Measurements from ENCODE around the gene MDFI.
A peak's percentile ranks its signal among the peaks of the same experiment; 100 is the strongest.

The MDFI gene, protein sequence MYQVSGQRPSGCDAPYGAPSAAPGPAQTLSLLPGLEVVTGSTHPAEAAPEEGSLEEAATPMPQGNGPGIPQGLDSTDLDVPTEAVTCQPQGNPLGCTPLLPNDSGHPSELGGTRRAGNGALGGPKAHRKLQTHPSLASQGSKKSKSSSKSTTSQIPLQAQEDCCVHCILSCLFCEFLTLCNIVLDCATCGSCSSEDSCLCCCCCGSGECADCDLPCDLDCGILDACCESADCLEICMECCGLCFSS

DNA sequence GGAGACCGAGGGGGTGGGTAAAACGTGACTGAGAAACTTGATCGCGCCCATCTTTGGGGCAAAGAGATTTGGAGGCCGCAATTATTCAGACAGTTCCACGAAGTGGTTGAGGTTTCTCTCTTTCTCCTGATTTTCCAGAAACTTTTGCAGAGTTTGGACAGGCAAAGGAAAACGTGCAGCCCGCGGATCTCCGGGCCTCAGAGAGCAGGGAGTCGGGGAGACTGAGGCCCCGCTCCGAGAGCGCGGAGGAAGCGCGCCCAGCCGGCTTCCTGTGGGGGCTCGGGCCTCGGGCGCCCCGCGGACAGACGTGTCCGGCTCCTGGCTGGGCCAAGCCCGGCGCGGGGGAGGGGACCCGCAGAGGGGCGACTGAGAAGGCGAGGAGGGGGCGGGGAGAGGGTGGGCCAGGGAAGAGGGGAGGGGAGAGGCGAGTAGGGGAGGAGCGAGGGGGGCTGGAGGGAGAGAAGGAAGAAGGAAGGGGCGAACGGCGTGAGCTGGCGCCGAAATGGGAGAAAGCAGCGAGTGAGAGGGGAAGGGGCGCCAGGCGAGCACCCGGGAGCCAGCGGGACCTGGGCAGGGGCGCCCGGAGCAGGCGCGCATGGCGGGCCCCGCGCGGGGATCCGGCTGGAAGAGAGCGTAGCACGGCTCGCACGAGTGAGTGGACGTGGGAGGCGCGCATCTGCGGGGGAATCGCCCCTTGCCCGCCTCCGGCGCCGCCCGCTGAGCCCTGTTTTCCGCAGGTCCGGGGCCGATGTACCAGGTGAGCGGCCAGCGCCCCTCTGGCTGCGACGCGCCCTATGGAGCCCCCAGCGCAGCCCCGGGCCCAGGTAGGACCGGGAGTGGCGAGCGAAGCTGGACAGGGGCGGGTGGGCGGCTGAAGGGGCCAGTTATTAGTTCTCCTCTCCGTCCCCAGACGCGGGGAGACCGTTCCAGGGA is at the start of gene MDFI:
Gene MDFI (plus strand): TSS at position 467 of the 933 bp plus-strand sequence. CDS start 282 bp downstream, at position 749.
- no peaks in the 10 kb centered on the region for H3K36me3 ChIP-seq (ENCODE audit: control insufficient read depth, insufficient read depth, low read length)
- H3K4me1 ChIP-seq (ENCODE audit: control insufficient read depth, insufficient read depth, low read length), result peaks cover 22% of the 10 kb centered on the region
- H3K9me3 ChIP-seq (ENCODE audit: control insufficient read depth, insufficient read depth, low read length), result no peaks in the 10 kb centered on the region
- peak within 1 kb of the TSS; percentile 37 for H3K27ac ChIP-seq (ENCODE audit: low read depth, low read length)
- H3K9ac ChIP-seq (ENCODE audit: low read depth, low read length), result no peak within 1 kb of the TSS; the same call in 1 of the 2 replicates
- peaks cover 83% of the 10 kb centered on the region for H3K27me3 ChIP-seq (ENCODE audit: control insufficient read depth, insufficient read depth, low read length)
- peak within 1 kb of the TSS; percentile 82 for H3K4me3 ChIP-seq (ENCODE audit: low read depth, low read length)

DNA sequence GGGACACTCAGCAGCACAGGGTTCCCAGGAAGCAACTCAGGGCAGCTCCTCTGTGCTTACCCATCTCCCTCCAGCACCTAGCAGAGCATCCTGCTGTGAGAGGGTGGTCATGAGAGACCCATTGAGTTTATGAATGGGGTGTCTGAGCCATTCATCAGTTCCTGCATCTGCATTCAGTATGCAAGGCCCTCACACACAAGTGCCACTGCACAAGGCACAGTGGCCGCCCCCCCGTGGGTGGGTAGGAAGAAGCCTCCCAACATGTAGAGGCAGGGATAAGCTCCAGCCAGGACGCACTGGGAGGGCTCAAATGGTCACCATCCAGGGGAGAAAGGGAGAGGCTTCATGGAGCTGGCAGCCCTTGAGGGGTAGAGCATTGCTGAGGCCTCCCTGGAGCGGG is 49.0 kb upstream of the MDFI start:
- no peak overlapping the region for H3K4me3 ChIP-seq (ENCODE audit: low read depth, low read length)
- H3K4me1 ChIP-seq (ENCODE audit: control insufficient read depth, insufficient read depth, low read length), result peaks cover 18% of the 10 kb centered on the region
- peaks cover 7% of the 10 kb centered on the region for H3K27me3 ChIP-seq (ENCODE audit: control insufficient read depth, insufficient read depth, low read length)
- H3K9me3 ChIP-seq (ENCODE audit: control insufficient read depth, insufficient read depth, low read length), result no peaks in the 10 kb centered on the region
- H3K9ac ChIP-seq (ENCODE audit: low read depth, low read length), result no peak overlapping the region
- peaks cover 14% of the 10 kb centered on the region for H3K36me3 ChIP-seq (ENCODE audit: control insufficient read depth, insufficient read depth, low read length)
- no peak overlapping the region for H3K27ac ChIP-seq (ENCODE audit: low read depth, low read length)

DNA sequence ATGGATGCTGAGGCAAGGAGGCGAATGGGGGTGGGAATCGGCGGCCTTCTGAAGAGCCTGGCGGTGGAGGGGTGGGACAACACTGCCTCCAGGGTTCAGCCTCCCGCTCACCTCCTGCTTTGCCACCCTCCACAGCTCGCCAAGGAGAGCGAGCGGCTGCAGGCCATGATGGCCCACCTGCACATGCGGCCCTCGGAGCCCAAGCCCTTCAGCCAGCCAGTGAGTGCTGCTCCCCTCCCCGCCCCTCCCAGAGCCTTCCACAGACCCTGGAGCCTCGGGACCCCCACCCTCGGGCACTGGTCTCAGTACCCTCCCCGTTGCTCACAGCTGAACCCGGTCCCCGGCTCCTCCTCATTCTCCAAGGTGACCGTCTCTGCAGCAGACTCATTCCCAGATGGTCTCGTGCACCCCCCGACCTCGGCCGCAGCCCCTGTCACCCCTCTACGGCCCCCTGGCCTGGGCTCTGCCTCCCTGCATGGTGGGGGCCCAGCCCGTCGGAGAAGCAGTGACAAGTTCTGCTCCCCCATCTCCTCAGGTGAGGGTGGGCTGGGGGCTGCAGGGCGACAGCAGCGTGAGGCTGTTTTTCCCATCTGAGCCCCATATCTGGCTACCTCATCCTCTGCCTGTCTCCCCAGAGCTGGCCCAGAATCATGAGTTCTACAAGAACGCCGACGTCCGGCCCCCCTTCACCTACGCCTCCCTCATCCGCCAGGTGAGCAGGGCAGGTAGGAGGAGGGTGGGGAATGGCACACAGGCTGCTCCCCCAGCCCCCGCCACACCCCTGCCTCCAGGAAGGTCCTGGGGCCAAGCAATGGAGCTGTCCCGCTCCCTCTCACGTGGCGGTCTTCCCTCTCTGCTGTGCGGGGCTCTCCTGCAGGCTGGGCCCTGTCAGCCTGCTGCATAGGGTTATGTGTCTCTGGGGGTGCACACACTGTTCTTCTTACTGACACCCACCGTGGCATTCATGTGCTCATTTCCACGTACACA is 48.3 kb upstream of the MDFI start:
- peaks cover 14% of the 10 kb centered on the region for H3K36me3 ChIP-seq (ENCODE audit: control insufficient read depth, insufficient read depth, low read length)

DNA sequence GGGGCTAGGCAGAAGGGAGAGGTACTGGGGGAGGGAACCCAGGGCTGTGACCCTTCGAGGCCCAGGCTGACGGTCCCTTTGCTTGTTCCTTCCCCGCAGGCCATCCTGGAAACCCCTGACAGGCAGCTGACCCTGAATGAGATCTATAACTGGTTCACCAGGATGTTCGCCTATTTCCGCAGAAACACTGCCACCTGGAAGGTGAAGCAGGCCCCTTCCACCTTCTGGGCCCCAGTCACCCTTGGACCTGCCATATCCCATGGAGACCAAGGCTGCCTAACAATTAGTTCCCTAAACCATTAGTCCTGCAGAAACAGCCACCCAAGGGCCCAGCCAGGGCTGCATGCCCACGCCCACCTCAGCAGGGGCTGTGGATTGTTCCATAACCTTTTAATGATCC is 47.1 kb upstream of the MDFI start:
- peaks cover 7% of the 10 kb centered on the region for H3K27me3 ChIP-seq (ENCODE audit: control insufficient read depth, insufficient read depth, low read length)
- peaks cover 14% of the 10 kb centered on the region for H3K36me3 ChIP-seq (ENCODE audit: control insufficient read depth, insufficient read depth, low read length)
- H3K4me3 ChIP-seq (ENCODE audit: low read depth, low read length), result no peak overlapping the region
- peaks cover 8% of the 10 kb centered on the region for H3K4me1 ChIP-seq (ENCODE audit: control insufficient read depth, insufficient read depth, low read length)
- H3K27ac ChIP-seq (ENCODE audit: low read depth, low read length), result no peak overlapping the region
- H3K9me3 ChIP-seq (ENCODE audit: control insufficient read depth, insufficient read depth, low read length), result no peaks in the 10 kb centered on the region
- no peak overlapping the region for H3K9ac ChIP-seq (ENCODE audit: low read depth, low read length)

More for the DNA sequence above, 48.3 kb upstream of the MDFI start:
- H3K4me3 ChIP-seq (ENCODE audit: low read depth, low read length), result no peak overlapping the region
- H3K27me3 ChIP-seq (ENCODE audit: control insufficient read depth, insufficient read depth, low read length), result peaks cover 7% of the 10 kb centered on the region
- H3K4me1 ChIP-seq (ENCODE audit: control insufficient read depth, insufficient read depth, low read length), result peaks cover 13% of the 10 kb centered on the region
- no peaks in the 10 kb centered on the region for H3K9me3 ChIP-seq (ENCODE audit: control insufficient read depth, insufficient read depth, low read length)
- no peak overlapping the region for H3K27ac ChIP-seq (ENCODE audit: low read depth, low read length)
- H3K9ac ChIP-seq (ENCODE audit: low read depth, low read length), result no peak overlapping the region

DNA sequence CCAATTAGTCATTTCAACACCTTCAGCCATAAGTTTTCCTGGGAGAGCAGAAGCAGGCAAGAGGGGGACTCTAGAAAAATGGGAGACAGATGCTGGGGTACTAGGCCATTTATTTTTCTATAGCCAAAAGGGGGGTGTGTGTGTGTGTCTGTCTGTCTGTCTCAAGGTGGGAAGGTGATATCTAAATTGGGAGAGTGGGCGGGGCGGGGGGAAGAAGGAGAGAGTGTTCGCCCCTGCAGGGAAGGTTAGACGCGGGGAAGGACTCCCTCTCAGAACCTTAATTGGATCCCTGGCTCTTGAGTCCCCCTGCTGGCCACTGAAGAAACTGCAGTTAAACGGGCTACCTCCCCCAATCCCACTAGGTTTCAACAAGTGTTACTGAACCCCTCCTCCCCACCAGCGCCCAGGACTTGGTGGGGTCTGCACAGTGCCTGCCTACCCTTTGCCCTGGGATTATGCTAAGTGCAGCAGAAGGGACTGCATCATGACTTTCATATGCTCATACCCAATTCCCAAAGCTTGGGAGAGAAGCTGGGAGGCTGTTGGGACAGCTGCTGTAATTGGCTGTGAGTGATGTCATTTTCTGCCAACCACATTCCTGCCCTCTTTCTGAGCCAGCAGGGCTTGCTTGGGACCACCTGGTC is 46.3 kb upstream of the MDFI start:
- H3K27me3 ChIP-seq (ENCODE audit: control insufficient read depth, insufficient read depth, low read length), result peaks cover 7% of the 10 kb centered on the region
- H3K4me1 ChIP-seq (ENCODE audit: control insufficient read depth, insufficient read depth, low read length), result peaks cover 8% of the 10 kb centered on the region
- H3K9ac ChIP-seq (ENCODE audit: low read depth, low read length), result no peak overlapping the region
- no peaks in the 10 kb centered on the region for H3K9me3 ChIP-seq (ENCODE audit: control insufficient read depth, insufficient read depth, low read length)
- no peak overlapping the region for H3K27ac ChIP-seq (ENCODE audit: low read depth, low read length)
- no peak overlapping the region for H3K4me3 ChIP-seq (ENCODE audit: low read depth, low read length)
- peaks cover 14% of the 10 kb centered on the region for H3K36me3 ChIP-seq (ENCODE audit: control insufficient read depth, insufficient read depth, low read length)

DNA sequence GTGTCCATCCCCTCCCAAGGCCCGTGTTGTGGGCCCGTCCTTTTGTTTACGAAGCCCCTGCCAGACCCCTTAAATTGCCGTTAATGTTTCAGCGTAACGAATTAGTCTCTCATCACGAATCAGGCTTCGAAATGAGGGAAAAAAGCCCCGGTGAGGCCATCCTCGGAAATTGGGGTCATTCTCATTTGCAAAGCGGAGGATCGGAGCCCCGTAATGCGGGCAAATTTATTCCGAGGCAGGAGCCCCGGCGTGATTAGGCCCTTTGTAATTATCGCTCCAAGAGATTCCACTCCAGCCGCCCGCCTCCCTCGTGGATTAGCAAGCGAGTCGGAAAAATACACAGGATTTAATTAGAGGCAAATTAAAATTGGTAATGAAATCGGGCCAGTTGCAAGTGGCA is 44.9 kb upstream of the MDFI start:
- H3K36me3 ChIP-seq (ENCODE audit: control insufficient read depth, insufficient read depth, low read length), result peaks cover 14% of the 10 kb centered on the region
- H3K4me3 ChIP-seq (ENCODE audit: low read depth, low read length), result no peak overlapping the region

DNA sequence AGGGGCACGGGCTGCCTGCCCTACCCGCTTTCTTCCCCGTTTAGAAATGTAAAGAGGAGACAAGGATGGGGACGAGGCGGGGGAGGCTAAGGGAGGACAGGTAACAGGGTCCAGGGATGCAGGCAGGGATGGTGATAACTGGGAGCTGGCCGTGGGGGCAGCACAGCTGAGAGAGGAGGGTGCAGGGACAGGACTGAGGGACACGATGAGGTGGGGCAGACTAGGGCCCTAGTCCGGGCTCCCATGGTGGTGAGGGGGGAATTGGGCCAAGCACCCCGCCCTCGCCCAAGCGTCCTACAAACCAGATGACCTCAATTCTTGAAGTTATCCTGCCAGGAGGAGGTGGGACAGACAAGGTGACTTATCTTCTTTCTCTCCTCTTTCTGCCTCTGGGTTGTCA is 44.4 kb upstream of the MDFI start:
- H3K4me1 ChIP-seq (ENCODE audit: control insufficient read depth, insufficient read depth, low read length), result peaks cover 6% of the 10 kb centered on the region; the same call in 1 of the 2 replicates
- no peak overlapping the region for H3K9ac ChIP-seq (ENCODE audit: low read depth, low read length)
- no peak overlapping the region for H3K27ac ChIP-seq (ENCODE audit: low read depth, low read length)
- no peak overlapping the region for H3K4me3 ChIP-seq (ENCODE audit: low read depth, low read length)
- H3K27me3 ChIP-seq (ENCODE audit: control insufficient read depth, insufficient read depth, low read length), result peaks cover 4% of the 10 kb centered on the region
- H3K9me3 ChIP-seq (ENCODE audit: control insufficient read depth, insufficient read depth, low read length), result no peaks in the 10 kb centered on the region
- H3K36me3 ChIP-seq (ENCODE audit: control insufficient read depth, insufficient read depth, low read length), result peaks cover 10% of the 10 kb centered on the region

More for the DNA sequence above, 44.9 kb upstream of the MDFI start:
- Histone ChIP-seq H3K9me3 (ENCODE audit: control insufficient read depth, insufficient read depth, low read length) (no peaks in the 10 kb centered on the region), H3K27ac (ENCODE audit: low read depth, low read length) (no peak overlapping the region), H3K4me1 (ENCODE audit: control insufficient read depth, insufficient read depth, low read length) (peaks cover 6% of the 10 kb centered on the region; the same call in 1 of the 2 replicates), H3K9ac (ENCODE audit: low read depth, low read length) (no peak overlapping the region), H3K27me3 (ENCODE audit: control insufficient read depth, insufficient read depth, low read length) (peaks cover 4% of the 10 kb centered on the region)

DNA sequence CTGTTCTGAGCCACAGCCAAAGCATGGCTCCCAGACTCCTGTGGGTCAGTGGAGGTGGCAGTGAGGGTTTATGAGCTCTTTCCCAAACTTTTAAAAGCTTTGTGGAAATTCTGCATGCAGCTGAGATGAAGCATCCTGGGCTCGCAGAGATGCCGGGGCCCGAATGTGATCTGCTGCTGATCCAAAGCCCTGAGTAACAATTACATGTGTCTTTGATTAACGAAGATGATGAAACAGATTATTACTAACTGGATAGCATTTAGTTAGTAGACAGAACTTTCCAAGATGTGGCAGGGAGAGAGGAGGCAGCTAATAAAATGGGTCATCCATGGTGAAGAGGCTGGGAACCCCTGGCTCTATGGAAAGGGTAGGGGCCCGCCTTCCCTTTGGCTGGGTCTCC is 43.9 kb upstream of the MDFI start:
- Histone ChIP-seq H3K36me3 (ENCODE audit: control insufficient read depth, insufficient read depth, low read length) (peaks cover 5% of the 10 kb centered on the region; the same call in 1 of the 2 replicates), H3K27ac (ENCODE audit: low read depth, low read length) (no peak overlapping the region), H3K9ac (ENCODE audit: low read depth, low read length) (no peak overlapping the region)

DNA sequence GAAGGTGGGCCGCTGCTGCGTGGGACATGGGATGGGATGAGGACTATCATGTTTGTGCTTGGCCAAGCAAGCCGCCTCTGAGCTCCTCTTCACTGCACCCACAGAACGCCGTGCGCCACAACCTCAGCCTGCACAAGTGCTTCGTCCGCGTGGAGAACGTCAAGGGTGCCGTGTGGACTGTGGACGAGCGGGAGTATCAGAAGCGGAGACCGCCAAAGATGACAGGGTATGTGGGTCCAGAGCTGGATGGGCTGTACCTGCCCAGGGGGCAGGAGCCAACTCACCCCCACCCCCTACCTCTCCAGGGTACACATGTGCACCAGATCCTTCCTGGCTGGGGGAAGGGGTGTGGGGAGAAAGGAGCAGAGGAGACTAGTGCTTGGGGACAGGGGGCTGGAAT is 43.5 kb upstream of the MDFI start:
- Histone ChIP-seq H3K36me3 (ENCODE audit: control insufficient read depth, insufficient read depth, low read length) (peaks cover 5% of the 10 kb centered on the region; the same call in 1 of the 2 replicates), H3K27ac (ENCODE audit: low read depth, low read length) (no peak overlapping the region), H3K9me3 (ENCODE audit: control insufficient read depth, insufficient read depth, low read length) (no peaks in the 10 kb centered on the region), H3K4me3 (ENCODE audit: low read depth, low read length) (no peak overlapping the region), H3K4me1 (ENCODE audit: control insufficient read depth, insufficient read depth, low read length) (peaks cover 6% of the 10 kb centered on the region), H3K27me3 (ENCODE audit: control insufficient read depth, insufficient read depth, low read length) (peaks cover 4% of the 10 kb centered on the region), H3K9ac (ENCODE audit: low read depth, low read length) (no peak overlapping the region)

More for the DNA sequence above, 43.9 kb upstream of the MDFI start:
- H3K4me1 ChIP-seq (ENCODE audit: control insufficient read depth, insufficient read depth, low read length), result peaks cover 6% of the 10 kb centered on the region; the same call in 1 of the 2 replicates
- no peak overlapping the region for H3K4me3 ChIP-seq (ENCODE audit: low read depth, low read length)
- H3K27me3 ChIP-seq (ENCODE audit: control insufficient read depth, insufficient read depth, low read length), result peaks cover 4% of the 10 kb centered on the region
- no peaks in the 10 kb centered on the region for H3K9me3 ChIP-seq (ENCODE audit: control insufficient read depth, insufficient read depth, low read length)

DNA sequence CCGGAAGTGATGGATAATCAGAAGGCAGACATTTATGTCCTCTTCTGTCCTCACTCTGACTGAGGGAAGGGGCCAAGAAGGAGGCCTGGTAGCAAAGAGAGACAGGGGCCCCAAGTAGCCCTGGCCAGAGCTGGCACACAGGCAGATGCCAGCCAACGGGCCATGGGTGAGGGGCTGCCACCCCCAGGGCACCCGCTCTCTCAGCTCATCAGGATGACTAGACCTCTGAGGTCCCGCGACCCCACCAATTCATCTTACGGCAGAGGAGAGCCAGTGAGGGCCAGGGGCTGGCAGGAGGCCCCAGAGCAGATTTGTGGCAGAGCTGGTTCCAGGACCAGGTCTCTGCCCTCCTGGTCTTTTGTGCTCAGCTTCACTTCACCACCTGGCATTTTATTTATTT is 43.1 kb upstream of the MDFI start:
- Histone ChIP-seq H3K27me3 (ENCODE audit: control insufficient read depth, insufficient read depth, low read length) (peaks cover 4% of the 10 kb centered on the region), H3K27ac (ENCODE audit: low read depth, low read length) (no peak overlapping the region), H3K9me3 (ENCODE audit: control insufficient read depth, insufficient read depth, low read length) (no peaks in the 10 kb centered on the region), H3K4me1 (ENCODE audit: control insufficient read depth, insufficient read depth, low read length) (peaks cover 10% of the 10 kb centered on the region), H3K4me3 (ENCODE audit: low read depth, low read length) (no peak overlapping the region), H3K9ac (ENCODE audit: low read depth, low read length) (no peak overlapping the region), H3K36me3 (ENCODE audit: control insufficient read depth, insufficient read depth, low read length) (peaks cover 4% of the 10 kb centered on the region; the same call in 1 of the 2 replicates)
